SIG-M5 treated with dmso at 0.1 percent for 504 hours (cell line): ENCODE data around the gene MIER2.
"Not testable (repeated sequence)": the region's sequence is repeated elsewhere in the genome, so short reads cannot be mapped to it uniquely, and the experiment has no call there.

Experiments
- DNase-seq: peaks from one replicate; lab custom pipeline; 2025; ENCODE audit not compliant: unreplicated experiment; lab: John Stamatoyannopoulos, UW

Gene MIER2

DNA sequence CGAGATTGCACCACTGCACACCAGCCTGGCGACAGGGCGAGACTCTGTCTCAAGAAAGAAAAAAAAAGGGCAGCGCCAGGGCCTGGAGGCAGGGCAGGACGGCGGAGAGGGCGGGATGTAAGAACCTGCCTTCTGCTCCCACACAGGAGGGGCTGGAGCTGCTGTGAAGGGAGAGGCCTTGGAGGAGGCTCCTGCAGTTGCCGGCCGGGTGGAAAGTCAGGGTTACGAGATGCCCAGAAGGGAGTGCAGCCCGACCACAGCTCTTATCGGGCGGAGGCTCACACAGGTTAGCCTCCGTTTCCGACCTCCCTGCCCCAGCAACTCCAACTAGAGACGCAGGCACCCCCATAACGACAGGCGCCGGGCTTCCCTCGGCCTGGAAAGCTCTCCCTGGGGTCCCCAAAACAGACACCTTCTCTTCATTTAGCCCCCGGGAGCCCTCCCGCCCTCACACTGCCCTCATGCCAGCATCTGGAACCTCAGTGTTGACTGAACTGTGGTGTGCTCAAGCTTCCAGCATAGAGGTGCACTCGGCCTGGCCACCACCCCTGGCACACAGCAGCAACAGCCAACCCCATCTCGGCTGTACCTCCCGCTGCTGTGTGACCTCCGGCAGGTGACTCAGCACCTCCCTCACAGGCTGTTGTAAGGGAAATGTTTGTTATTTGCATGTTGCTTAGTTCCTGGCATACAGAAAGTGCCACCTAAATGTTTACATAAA lies 54.8 kb downstream of the MIER2 start:
- DNase-seq: peak; percentile 39

DNA sequence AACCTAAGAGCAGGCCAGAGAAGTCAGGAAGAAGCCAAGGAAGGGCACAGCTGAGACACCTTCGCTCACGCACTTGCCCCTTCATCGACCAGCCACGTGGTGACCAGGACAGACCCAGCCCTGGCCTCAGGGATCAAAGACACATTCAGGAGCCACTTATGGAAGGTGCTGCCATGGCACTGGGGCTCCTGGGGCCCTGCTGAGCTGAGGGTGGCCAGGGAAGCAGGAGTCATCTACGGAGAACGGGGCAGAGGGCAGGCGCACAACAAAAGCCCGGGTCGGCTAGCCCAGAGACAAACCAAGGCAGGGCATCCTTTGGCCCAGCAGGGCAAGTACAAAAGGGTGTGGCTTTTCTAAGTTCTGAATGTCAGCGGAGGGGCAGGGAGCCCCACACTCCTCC lies 55.7 kb downstream of the MIER2 start:
- no peak for DNase-seq

DNA sequence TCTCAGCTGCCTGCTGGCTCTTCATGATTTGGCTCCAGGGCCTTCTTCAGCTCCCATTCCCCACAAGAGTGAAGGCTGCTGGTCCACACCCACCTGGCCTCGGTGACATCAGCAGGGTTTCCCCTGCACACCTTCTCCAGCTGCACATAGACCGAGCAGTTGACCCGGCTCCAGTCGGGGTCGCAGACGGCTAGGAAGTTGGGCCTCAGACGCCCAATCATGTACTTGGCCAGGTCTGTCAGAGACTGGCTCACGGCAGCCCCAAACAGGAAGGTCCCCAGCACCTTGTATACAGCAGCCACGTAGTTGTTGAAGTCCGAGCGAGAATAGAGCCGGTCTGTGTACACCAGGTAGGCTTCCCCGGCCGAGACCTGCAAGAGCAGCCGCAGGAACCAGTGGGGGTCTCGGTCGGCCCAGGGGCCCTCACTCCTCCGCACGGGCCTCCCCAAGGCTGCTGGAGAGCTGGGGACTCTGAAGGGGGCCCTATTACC lies 57.2 kb downstream of the MIER2 start:
- no peak for DNase-seq

DNA sequence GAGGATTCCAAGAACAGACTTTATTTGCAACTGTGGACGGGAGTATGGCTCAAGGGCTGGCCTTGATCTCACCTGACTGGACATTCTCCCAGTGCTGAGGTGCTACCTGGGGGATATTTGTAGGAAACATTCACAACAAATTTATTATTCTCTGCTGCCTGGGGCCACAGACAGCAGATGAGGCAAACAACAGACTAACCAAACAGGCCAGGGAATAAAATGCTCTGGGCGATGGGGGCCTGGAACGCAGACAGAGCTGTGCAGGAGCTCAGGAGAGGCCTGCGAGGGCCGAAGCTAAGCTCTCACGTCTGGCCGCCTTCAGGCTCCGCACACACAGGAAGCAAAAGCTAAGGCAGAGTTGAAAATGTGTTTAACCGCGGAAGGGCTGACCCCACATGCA lies 61.2 kb downstream of the MIER2 start:
- no peak for DNase-seq

DNA sequence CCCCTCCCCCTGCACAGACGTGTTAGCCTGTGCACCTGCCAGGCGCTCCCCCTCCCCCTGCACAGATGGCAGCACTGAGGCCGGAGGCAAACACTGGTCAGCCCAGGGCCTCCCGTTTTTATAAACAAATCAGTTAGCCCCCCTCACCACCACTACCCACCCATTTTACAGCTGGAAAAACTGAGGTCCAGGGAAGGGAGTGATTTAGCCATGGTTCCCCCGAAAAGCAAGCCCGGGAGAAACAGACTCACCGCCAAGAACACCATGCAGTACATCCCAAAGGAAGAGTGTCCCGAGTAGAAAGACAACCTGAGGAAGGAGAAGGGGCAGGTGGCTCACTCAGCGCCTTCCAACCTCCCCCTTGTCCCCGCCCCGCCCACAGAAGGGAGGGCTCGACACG lies 62.1 kb downstream of the MIER2 start:
- DNase-seq: no peak

DNA sequence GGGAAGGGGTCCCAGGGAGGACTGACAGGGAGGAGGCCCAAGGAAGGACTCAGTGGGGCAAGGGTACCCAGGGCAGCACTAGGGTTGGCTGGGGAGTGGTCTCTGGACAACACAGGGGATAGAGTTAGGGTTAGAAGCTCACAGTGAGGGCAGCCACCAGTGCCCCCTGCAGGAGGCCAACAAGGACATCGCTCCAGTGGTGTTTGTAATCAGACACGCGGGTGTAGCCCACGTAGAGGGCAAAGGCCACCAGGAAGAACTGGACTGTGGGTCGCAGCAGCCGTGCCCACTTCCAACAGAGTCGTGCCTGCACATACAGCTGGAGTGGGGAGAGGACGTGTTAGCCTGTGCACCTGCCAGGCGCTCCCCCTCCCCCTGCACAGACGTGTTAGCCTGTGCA lies 62.6 kb downstream of the MIER2 start:
- no peak for DNase-seq

DNA sequence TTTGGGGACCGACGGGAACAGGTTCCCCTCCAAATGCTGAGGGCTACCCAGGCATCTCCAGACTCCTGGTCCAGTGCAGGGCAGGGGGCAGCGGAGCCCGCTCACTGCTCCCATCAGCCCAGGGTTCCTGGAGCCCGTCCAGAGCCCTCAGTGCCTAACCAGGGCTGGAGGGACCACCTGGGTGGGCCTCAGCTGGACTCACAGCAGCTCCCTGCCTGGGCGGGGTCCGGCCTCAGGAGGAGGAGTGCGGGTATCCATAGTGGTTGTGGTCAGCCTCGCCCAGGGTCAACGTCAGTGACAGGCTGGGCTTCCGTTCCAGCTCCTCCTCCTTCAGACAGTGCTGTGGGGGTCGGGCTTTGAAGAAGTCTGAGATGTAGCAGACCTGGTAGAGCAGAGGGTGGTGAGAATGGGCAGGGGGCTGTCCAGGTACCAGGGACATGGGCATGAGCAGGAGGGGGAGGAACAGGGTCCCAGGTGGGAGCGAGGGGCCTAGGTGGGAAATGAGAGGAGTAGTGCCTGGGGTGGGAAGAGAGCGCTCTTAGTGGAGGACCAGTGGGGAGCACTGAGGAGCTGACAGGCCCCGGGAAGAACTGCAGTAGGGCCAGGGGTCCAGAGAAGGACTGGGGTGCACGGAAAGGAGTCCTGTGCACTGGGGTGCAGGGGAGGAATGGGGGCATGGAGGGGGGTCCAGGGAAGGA lies 63.3 kb downstream of the MIER2 start:
- DNase-seq: no peak

DNA sequence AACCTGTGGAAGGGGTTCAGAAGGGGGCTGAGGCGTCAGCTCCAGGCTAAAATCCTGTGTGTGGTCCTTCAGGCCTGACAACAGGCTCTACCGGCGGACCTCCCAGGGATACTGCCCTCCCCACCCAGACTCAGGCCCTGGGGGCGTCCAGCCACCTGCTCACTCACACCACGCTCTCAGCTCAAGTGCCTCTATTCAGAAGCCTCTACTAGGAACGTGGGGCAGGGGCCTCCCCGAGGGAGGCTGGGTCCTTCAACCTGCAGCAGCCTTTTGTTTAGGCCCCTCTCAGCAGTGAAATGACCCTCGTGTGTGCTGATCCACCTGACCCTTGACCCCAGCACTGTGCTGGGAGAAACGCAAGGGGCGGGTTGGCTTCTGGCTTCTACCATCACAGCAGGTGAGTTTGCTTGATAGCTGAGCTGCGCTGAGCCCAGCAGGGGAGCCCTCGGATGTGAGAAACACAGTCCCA lies 64.0 kb downstream of the MIER2 start:
- DNase-seq: no peak

DNA sequence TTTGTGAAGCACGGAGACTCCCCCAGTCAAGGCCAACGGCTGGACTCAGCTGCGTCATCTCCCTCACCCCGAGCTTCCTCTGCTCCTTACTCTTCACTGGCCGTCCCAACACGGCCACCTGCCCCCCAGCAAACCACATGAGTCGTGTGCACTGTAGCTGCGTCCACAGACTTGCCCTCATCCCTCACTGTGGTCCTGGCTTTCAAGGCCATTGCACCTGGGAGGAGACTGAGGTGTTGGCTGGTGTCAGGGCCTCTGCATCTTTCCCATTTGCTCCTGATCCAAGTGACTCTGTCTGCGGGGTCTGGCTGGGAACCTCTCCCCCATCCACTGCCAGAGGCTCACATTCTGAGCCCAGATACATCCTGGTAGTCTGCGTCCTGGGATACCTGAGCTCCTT lies 64.9 kb downstream of the MIER2 start:
- DNase-seq: no peak

DNA sequence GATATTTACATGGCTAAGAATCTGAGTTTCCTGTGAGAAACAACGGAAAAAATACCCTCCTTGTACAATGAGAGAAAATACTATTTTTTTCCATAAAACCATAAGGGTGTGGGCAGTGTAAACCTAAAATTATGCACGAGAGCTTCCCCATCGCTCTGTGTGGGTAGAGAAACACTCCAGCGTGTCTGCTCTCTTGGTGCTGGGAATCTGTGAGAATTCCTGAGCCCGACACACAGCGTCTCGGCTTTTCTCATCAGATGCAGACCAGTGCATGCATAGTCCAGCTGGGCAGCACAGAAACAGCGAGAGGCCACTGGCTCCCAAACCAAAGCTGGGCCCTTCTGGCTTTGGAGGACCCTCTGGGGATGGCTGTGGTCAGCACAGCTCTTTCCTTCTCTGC lies 65.4 kb downstream of the MIER2 start:
- no peak for DNase-seq

DNA sequence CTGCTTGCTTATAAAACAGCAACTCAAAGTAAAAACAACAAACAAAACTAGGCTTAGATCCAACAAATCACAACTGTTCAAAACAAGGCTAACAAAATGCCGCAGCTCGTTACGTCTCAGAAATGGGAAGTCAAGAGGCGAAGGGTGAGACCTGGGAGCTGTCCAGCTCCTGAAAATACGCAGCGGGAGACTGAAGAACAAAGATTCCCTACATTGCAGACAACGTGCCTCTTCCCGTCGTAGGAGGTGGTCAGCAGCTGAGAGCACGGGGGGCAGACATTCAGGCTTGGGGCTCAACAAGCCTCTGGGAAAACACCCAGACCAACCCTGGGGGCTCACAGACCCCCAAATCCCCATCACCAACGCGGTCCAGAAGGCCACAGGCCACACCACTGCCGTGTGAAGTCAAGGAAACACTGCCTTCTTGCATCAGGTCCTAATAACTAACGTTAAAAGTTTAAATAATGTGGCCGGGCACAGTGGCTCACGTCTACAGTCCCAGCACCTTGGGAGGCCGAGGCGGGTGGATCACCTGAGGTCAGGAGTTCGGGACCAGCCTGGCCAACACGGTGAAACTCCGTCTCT lies 66.9 kb downstream of the MIER2 start:
- peak; percentile 22 for DNase-seq

DNA sequence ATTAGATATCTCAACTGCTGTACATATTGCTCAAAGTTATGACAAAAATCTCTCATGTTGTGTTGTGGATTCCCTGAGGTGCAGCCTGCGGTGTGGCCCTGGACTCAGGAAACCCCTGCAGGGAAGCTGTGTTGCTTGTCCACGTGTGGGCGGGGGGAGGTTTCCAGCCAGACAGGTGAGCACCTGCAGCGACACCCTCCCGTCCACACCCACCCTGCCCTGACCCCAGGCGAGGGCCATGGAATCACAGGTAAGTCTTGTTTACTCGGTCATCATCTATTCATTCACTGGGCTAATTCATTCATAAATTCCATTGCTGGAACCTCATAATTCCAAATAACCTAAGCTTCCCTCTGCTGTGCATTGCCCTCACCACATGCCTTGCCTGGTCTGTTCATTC lies 67.5 kb downstream of the MIER2 start:
- DNase-seq: no peak

DNA sequence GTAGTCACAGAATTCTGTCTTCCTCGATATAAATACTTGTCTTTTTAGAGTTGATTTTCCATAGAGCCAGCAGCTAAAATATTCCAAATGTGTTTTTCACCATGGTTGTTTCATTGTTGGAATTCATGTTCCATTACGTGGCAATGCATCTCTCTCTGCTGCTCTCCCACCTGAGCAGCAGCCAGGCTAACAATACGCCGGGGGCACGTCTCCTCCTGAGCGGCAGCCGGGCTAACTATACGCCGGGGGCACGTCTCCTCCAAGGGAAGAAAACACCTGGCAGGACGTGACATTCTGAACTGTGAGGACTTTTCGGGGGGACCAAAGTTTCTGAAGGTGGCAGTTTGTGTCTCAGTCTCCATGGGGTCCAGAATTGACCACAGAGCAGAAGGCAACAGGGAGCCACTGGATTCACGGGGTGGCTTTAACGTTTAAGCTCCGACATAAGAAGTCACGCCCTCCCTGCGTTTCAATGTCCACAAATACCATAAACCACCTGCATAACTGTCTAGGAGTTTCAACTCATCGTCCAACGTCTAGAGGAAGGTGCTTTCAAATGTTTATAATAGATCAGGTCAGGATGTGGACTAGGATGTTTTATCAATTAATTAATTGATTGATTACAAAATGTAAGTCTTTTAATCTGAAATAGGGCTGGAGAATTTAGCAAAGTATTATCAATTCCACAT lies 68.5 kb downstream of the MIER2 start:
- DNase-seq: no peak

DNA sequence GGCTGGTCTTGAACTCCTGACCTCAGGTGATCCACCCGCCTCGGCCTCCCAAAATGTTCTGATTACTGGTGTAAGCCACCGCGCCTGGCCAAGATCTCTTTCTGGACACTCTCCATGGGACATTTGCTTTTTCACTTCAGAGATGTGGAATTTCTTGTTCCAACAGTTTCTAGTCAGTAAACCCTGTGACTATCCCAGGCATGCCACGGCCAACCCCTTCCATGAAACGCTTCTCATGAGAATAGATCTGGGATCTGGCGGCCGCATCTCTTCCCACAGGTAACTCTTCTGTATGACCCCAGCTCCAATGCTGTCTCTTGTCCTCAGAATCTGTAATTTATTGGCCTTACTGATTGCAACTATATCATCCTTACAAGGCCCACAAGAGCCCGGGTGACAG lies 69.6 kb downstream of the MIER2 start:
- DNase-seq: no peak

DNA sequence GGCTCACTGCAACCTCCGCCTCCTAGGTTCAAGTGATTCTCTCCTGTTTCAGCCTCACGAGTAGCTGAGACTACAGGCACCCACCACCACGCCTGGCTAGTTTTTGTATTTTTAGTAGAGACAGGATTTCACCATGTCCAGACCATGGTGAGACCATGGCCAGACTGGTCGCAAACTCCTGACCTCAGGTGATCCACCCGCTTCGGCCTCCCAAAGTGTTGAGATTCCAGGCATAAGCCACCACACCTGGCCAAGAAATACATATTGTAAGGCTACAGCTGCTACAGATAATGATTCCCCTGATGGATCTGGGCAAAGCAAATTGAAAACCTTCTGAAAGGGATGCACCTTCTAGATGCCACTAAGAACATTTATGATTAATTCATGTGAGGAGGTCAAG lies 71.2 kb downstream of the MIER2 start:
- no peak for DNase-seq

DNA sequence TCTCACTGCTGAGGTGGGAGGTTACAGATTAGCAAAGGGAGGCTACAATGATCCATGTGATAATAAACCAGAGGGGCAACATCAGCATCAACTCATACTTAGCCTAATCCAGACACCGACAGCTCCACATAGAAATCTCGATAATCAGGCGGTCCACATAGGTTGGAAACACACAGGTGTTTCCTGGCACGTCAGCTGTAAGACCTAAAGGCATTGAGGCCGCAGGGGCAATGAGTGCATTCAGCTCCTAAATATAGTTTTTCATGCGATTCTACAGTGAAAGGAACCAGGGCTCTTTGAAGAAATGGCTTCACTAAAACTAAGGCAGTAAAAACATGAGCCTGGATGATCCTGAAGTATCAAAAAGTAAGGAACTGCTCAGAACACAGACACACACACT lies 72.7 kb downstream of the MIER2 start:
- DNase-seq: no peak

DNA sequence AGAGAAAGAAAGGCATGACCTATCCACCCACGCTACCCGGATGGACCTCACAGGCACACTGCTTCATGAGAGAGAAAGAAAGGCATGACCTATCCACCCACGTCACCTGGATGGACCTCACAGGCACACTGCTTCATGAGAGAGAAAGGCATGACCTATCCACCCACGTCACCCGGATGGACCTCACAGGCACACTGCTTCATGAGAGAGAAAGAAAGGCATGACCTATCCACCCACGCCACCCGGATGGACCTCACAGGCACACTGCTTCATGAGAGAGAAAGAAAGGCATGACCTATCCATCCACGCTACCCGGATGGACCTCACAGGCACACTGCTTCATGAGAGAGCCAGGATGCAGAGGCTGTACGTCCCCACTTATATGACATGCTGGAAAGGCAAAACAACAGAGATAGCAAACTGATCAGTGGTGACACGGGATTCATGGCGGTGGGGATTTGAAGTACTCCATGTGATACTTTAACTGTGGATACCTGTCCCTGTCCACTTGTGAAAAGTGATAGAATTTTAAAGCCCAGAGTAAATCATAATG lies 73.8 kb downstream of the MIER2 start:
- DNase-seq: not testable (repeated sequence)

DNA sequence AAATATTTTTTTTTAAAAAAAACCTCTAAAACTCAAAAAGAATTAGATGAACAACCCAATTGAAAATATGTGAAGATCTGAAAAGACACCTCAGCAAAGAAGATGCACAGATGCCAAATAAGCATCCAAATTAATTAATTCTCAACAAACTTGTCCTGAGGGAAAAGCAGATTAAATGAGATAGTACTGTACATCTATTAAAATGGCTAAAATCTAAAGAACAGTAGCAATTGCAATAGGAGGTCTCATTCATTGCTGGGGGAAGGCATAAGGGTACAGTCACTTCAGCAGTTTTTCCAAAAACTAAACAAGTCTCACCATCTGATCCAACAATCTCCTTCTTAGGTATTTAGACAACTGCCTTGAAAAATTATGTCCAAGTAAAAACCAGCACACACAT lies 75.4 kb downstream of the MIER2 start:
- DNase-seq: no peak

DNA sequence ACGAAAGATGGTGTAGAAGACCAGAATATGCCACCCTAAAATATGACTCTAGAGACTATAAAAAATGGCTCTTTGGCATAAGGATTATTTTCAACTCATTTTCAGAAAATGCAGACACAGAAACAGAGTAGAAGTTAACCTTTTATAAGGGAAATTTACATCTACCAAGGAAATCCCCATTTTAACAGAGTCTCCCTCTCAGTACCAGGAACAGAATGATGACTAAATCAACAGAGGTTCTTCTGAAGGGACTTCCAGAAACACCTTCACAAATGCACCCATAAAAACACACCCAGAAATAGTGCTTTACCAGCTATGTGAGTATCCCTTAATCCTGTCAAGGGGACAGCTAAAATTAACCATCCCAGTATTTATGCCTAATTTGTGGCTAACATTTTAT lies 82.5 kb downstream of the MIER2 start:
- DNase-seq: no peak

DNA sequence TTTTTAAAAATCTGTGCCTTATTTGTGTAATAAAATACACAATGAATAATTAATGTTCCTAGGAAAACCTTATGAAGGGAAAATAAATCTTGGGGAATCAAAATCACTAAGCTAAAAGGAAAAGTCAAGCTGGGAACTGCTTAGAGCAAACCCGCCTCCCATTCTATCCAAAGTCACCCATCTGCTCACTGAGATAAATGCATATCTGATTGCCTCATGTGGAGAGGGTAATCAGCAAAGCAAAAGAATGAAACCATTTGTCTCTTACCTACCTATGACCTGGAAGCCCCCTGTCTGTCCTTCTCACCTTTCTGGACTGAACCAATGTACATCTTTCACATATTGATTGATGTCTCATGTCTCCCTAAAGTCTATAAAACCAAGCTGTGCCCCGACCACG lies 87.8 kb downstream of the MIER2 start:
- DNase-seq: not testable (repeated sequence)
